ENCODE results near the gene SNAPC4.

Gene SNAPC4

GRCh38 chr9:136392538-136393449 is 7.2 kb downstream of the SNAPC4 start:
- no peak for DNase-seq (ENCODE audit: low read depth)

- no peak for DNase-seq (ENCODE audit: low read depth)
Observed at GRCh38 chr9:136391737-136392537, 8.0 kb downstream of the SNAPC4 start.

- no peak for DNase-seq (ENCODE audit: low read depth)
Observed at GRCh38 chr9:136389396-136389795, 10.6 kb downstream of the SNAPC4 start.

- DNase-seq (ENCODE audit: low read depth) = no peak
Observed at GRCh38 chr9:136387217-136387616, 12.8 kb downstream of the SNAPC4 start.

- no peak for DNase-seq (ENCODE audit: low read depth)
Observed at GRCh38 chr9:136386018-136386417, 14.0 kb downstream of the SNAPC4 start.

GRCh38 chr9:136385015-136385414 is 15.0 kb downstream of the SNAPC4 start:
- DNase-seq (ENCODE audit: low read depth) = no peak

- no peak for DNase-seq (ENCODE audit: low read depth)
Observed at GRCh38 chr9:136383436-136383835, 16.5 kb downstream of the SNAPC4 start.

GRCh38 chr9:136381966-136382513 is 17.9 kb downstream of the SNAPC4 start:
- no peak for DNase-seq (ENCODE audit: low read depth)

GRCh38 chr9:136381311-136381710 is 18.7 kb downstream of the SNAPC4 start:
- no peak for DNase-seq (ENCODE audit: low read depth)

GRCh38 chr9:136380381-136380780 is 19.6 kb downstream of the SNAPC4 start:
- no peak for DNase-seq (ENCODE audit: low read depth)

GRCh38 chr9:136379891-136380290 is 20.1 kb downstream of the SNAPC4 start:
- DNase-seq (ENCODE audit: low read depth) = no peak

GRCh38 chr9:136379401-136379800 is 20.6 kb downstream of the SNAPC4 start:
- no peak for DNase-seq (ENCODE audit: low read depth)

GRCh38 chr9:136379003-136379287 is 21.0 kb downstream of the SNAPC4 start:
- no peak for DNase-seq (ENCODE audit: low read depth)

GRCh38 chr9:136378170-136379002 is 21.6 kb downstream of the SNAPC4 start:
- no peak for DNase-seq (ENCODE audit: low read depth)

- no peak for DNase-seq (ENCODE audit: low read depth)
Observed at GRCh38 chr9:136377341-136378169, 22.4 kb downstream of the SNAPC4 start.

GRCh38 chr9:136376457-136376856 is 23.5 kb downstream of the SNAPC4 start:
- no peak for DNase-seq (ENCODE audit: low read depth)

- DNase-seq (ENCODE audit: low read depth) = no peak
Observed at GRCh38 chr9:136375096-136375495, 24.9 kb downstream of the SNAPC4 start.

GRCh38 chr9:136374183-136374575 is 25.8 kb downstream of the SNAPC4 start:
- no peak for DNase-seq (ENCODE audit: low read depth)

- DNase-seq (ENCODE audit: low read depth) = no peak
Observed at GRCh38 chr9:136373300-136374182, 26.4 kb downstream of the SNAPC4 start, which contains the start of gene CARD9. TSS of gene CARD9 (minus strand) at chr9:136373669. CDS start at chr9:136372078, 1,591 bp downstream.

All from amniotic epithelial cell (primary cell).